Measurements from ENCODE around the gene NDEL1.

- TF ChIP-seq CTCF (IDR thresholded peaks at IDR 0.05), result no peak
- TF ChIP-seq ZFX (IDR thresholded peaks at IDR 0.05; ENCODE audit: borderline replicate concordance), result no peak
Observed at GRCh38 chr17:8444494-8444893, 8.8 kb downstream of the NDEL1 start.

Data from 22Rv1 (cell line).